Small intestine (tissue), 7 donors: ENCODE results near the gene SYNJ1. TPM values are rescaled to one million over a fixed set of nuclear protein-coding genes. Genes with fewer than 3 reads are reported as not detected.
"Not testable (repeated sequence)": the region's sequence is repeated elsewhere in the genome, so short reads cannot be mapped to it uniquely, and the experiment has no call there.

Experiments used
- DNase-seq, 2 donors: peaks; one replicate each; pipeline versions ENCODE4 v3.0.0 to v3.0.0-alpha.2; 2013
- FAIRE-seq: peaks from 2 replicates; lab custom pipeline; 2012; peaks lifted over from hg19 to GRCh38; lab: Jason Lieb, UNC
- H3K27ac ChIP-seq, 3 donors: one replicate each; pipeline ENCODE4 v1.5.1; 2013; ENCODE audit warnings: low read length in 2 of 3, mild to moderate bottlenecking in 2 of 3, control low read depth in 1 of 3, inconsistent platforms in 1 of 3, low read depth in 1 of 3, moderate library complexity in 1 of 3
- H3K27me3 ChIP-seq, 3 donors: one replicate each; pipeline ENCODE4 v1.6.1; 2013; ENCODE audit warnings: low read length in 3 of 3, inconsistent platforms in 1 of 3; ENCODE audit not compliant: control insufficient read depth in 3 of 3, insufficient read depth in 3 of 3
- H3K36me3 ChIP-seq, 3 donors: one replicate each; pipeline ENCODE4 v1.6.1; 2013; ENCODE audit warnings: low read length in 3 of 3, inconsistent platforms in 1 of 3, low read depth in 1 of 3, mild to moderate bottlenecking in 1 of 3, moderate library complexity in 1 of 3; ENCODE audit not compliant: control insufficient read depth in 3 of 3, insufficient read depth in 2 of 3
- H3K4me1 ChIP-seq, 3 donors: one replicate each; pipeline ENCODE4 v1.6.1; 2013; ENCODE audit warnings: low read length in 2 of 3, inconsistent platforms in 1 of 3, low read depth in 1 of 3, mild to moderate bottlenecking in 1 of 3, moderate library complexity in 1 of 3; ENCODE audit not compliant: control insufficient read depth in 3 of 3, insufficient read depth in 2 of 3
- H3K4me3 ChIP-seq, 3 donors: one replicate each; pipeline ENCODE4 v1.5.1; 2013; ENCODE audit warnings: low read length in 3 of 3, control low read depth in 1 of 3, inconsistent platforms in 1 of 3, low read depth in 1 of 3, mild to moderate bottlenecking in 1 of 3, moderate library complexity in 1 of 3
- H3K9me3 ChIP-seq, 2 donors: one replicate each; pipeline ENCODE4 v1.6.1; 2013; ENCODE audit warnings: low read depth in 1 of 2, low read length in 1 of 2; ENCODE audit not compliant: control insufficient read depth in 2 of 2, insufficient read depth in 1 of 2
- WGBS, 3 donors: extraction: QIAGEN DNeasy Blood & Tissue Kit; methylation state at CpG; one replicate each; pipeline ENCODE4 v1.1.7; 2013; 5-methylcytosine and 5-hydroxymethylcytosine counted together
- polyA plus RNA-seq, 4 donors: library from polyadenylated mRNA; stranded (reverse) in 3 of 4; unstranded in 1 of 4; fragments of 200-250 nt in 3 of 4; fragments of 120-200 nt in 1 of 4; gene quantifications; one replicate each; pipeline versions ENCODE4 v1.2.1 to v1.2.3, GENCODE V29; 2013
- donor health status: healthy with polysubstance abuse.
- donor health status: control.
- donor health status: control.
- donor health status: Bipolar disorder and iron deficiency.
- donor health status: healthy.

Gene SYNJ1
- polyA plus RNA-seq, 4 donors: 4.6 to 10.2 (median 6.6) TPM

DNA sequence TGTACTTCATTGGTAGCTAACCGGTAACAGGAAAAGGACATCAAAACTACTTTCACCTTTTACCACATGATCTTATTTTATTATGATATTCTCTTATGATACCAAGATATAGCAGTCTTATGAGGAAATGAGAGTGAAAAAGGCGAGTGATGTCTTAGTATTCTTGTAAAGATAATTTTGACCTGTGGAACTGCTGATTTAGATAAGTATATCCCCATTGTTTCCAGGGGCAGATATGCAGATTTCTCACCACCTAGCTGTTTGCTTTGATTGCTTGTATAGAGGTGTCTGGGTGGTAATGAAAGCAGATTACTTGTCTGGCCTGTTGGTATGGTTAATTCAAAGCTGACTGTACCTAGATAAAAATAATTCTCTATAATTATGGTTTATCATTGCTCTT lies 53.1 kb downstream of the SYNJ1 start:
- peaks cover 0 to 7% (median 5%) of the 10 kb centered on the region in 3 donors for H3K36me3 ChIP-seq
- FAIRE-seq (no peak), DNase-seq (no peak)
- 46 to 66% (median 63%) methylated on average over 2 of the region's 2 CpGs for WGBS, 3 donors
- H3K4me1 ChIP-seq: no peaks in the 10 kb centered on the region
- H3K4me3 ChIP-seq: no peak overlapping the region
- no peak overlapping the region for H3K27ac ChIP-seq
- H3K27me3 ChIP-seq: no peaks in the 10 kb centered on the region
- H3K9me3 ChIP-seq: no peaks in the 10 kb centered on the region

DNA sequence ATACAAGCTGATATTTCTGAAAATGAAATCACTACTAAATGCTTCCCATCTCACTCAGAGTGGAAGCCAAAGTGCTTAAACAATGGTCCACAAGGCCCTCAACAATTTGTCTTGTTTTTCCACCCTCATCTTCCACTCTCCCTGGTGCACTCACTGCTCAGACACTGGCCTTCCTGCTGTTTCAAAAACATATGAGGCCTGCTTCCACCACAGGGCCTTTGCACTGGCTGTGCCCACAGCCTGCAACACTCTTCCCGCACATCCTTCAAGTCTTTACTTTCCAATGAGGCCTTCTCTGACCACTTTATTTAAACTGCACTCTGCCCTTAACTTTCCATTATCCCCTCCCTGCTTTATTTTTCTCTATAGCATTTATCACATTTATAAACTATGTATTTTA lies 53.8 kb downstream of the SYNJ1 start:
- H3K36me3 ChIP-seq: peaks cover 0 to 7% (median 5%) of the 10 kb centered on the region in 3 donors
- H3K27ac ChIP-seq: no peak overlapping the region
- no peak for DNase-seq
- no peaks in the 10 kb centered on the region for H3K9me3 ChIP-seq
- no peaks in the 10 kb centered on the region for H3K27me3 ChIP-seq
- WGBS, 3 donors: 94 to 100% (median 94%) methylated on average over 1 of the region's 1 CpG
- no peak for FAIRE-seq
- no peaks in the 10 kb centered on the region for H3K4me1 ChIP-seq
- no peak overlapping the region for H3K4me3 ChIP-seq

DNA sequence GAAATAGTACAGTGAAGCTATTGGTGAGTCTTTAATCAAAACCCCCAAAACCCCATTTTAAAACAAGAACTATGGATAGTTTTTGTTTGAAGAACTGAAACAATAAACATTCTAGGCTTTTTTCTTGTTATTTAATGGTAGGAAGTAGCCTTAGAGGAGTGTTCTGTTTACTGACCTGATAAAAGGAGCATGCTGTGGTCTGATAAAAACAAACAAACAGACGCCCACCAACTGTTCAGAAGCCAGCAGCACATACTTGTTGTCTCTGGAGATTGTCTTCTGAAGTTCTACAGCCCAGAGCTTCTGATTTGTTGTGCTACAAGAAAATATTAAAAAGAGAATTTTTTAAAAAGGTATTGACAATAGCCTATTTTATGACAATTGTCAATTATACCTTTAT lies 61.6 kb downstream of the SYNJ1 start:
- H3K36me3 ChIP-seq: peaks cover 8 to 21% (median 18%) of the 10 kb centered on the region in 3 donors
- DNase-seq (no peak), FAIRE-seq (no peak)
- H3K9me3 ChIP-seq: peaks cover 0 to 20% of the 10 kb centered on the region in 2 donors
- H3K27ac ChIP-seq: no peak overlapping the region
- 88 to 95% (median 88%) methylated on average over 1 of the region's 1 CpG for WGBS, 3 donors
- H3K4me1 ChIP-seq: no peaks in the 10 kb centered on the region
- H3K4me3 ChIP-seq: no peak overlapping the region
- H3K27me3 ChIP-seq: no peaks in the 10 kb centered on the region

DNA sequence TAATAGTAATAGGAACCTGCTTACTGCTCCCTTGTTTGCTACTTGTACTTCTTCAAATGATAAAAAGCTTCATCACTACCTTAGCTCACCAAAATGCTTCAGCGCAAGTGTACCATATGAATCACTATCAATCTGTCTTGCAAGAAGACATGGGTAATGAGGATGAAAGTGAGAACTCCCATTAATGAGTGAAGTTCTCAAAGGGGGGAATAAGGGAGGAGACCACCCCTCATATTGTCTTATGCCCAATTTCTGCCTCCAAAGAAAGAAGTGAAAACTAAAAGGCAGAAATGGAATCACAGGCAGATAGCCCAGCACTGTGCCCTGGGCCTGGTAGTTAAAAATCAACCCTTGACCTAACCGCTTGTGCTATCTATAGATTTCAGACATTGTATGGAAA lies 63.7 kb downstream of the SYNJ1 start:
- H3K27me3 ChIP-seq, FAIRE-seq, H3K27ac ChIP-seq, H3K4me3 ChIP-seq, DNase-seq, H3K4me1 ChIP-seq: not testable (repeated sequence)
- H3K36me3 ChIP-seq: peaks cover 8 to 25% (median 21%) of the 10 kb centered on the region in 3 donors
- 95 to 98% (median 96%) methylated on average over 2 of the region's 2 CpGs for WGBS, 3 donors
- peaks cover 0 to 28% of the 10 kb centered on the region in 2 donors for H3K9me3 ChIP-seq

DNA sequence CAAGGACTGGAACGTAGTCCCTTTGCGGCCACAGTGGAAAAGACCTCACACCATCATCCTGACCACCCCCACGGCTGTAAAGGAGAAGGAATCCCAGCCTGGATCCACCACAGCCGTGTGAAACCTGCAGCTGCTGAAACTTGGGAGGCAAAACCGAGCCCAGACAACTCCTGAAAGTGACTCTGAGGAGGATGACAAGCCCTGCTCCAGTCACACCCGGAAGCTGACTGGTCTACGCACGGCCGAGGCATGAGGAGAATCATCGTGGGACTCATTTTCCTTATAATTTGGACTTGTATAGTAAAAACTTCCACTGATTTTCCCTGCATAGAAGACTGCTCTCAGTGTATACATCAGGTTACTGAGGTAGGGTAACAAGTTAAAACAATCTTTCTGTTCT lies 65.8 kb downstream of the SYNJ1 start:
- not testable (repeated sequence) for H3K4me3 ChIP-seq, FAIRE-seq, H3K27me3 ChIP-seq, DNase-seq, H3K4me1 ChIP-seq
- peaks cover 0 to 35% of the 10 kb centered on the region in 2 donors for H3K9me3 ChIP-seq
- 95 to 97% (median 95%) methylated on average over 10 of the region's 10 CpGs for WGBS, 3 donors
- peaks cover 9 to 31% (median 21%) of the 10 kb centered on the region in 3 donors for H3K36me3 ChIP-seq
- H3K27ac ChIP-seq: peak overlapping the region in 1 of 3 donors; percentile 11

DNA sequence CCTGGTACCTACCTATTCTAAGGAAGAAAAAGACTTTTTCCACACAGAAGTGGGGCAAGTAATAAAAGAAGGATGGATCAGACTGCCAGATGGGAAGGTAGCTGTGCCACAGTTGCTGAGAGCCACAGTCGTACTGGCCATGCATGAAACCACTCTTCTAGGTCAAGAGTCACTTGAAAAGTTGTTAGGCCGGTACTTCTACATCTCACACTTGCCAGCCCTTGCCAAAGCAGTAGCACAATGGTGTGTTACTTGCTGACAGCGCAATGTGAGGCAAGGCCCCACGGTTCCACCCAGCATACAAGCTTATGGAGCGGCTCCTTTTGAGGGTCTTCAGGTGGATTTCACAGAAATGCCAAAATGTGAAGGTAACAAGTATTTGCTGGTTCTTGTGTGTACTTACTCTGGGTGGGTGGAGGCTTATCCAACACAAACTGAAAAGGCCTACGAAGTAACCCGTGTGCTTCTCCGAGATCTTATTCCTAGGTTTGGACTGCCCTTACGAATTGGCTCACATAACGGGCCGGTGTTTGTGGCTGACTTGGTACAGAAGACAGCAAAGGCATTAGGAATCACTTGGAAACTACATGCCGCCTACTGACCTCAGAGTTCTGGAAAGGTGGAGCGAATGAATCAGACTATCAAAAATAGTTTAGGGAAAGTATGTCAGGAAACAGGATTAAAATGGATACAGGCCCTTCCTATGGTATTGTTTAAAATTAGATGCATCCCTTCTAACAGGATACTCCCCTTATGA lies 66.6 kb downstream of the SYNJ1 start:
- Histone ChIP-seq H3K9me3 (peaks cover 0 to 35% of the 10 kb centered on the region in 2 donors), H3K36me3 (peaks cover 8 to 31% (median 24%) of the 10 kb centered on the region in 3 donors)
- H3K4me3 ChIP-seq, DNase-seq, FAIRE-seq, H3K4me1 ChIP-seq, H3K27me3 ChIP-seq, H3K27ac ChIP-seq: not testable (repeated sequence)
- 89 to 96% (median 93%) methylated on average over 13 of the region's 13 CpGs for WGBS, 3 donors

- FAIRE-seq: no peak
- WGBS, 3 donors: 80 to 90% (median 80%) methylated on average over 9 of the region's 9 CpGs
- DNase-seq: no peak
- peaks cover 2 to 29% (median 12%) of the 10 kb centered on the region in 3 donors for H3K36me3 ChIP-seq
- H3K4me1 ChIP-seq: no peaks in the 10 kb centered on the region
- H3K4me3 ChIP-seq: no peak overlapping the region
- H3K27me3 ChIP-seq: no peaks in the 10 kb centered on the region
- peaks cover 0 to 19% of the 10 kb centered on the region in 2 donors for H3K9me3 ChIP-seq
- H3K27ac ChIP-seq: no peak overlapping the region
Observed at GRCh38 chr21:32658524-32658923, 69.3 kb downstream of the SYNJ1 start.

GRCh38 chr21:32653326-32653901 lies 74.4 kb downstream of the SYNJ1 start:
- H3K9me3 ChIP-seq: peaks cover 0 to 4% of the 10 kb centered on the region in 2 donors
- H3K27me3 ChIP-seq: no peaks in the 10 kb centered on the region
- no peaks in the 10 kb centered on the region for H3K4me1 ChIP-seq
- H3K27ac ChIP-seq: no peak overlapping the region
- no peak overlapping the region for H3K4me3 ChIP-seq
- peaks cover 2 to 12% (median 8%) of the 10 kb centered on the region in 3 donors for H3K36me3 ChIP-seq
- FAIRE-seq: no peak
- DNase-seq: peak; percentile 64 to 68
- WGBS, 3 donors: 57 to 80% (median 61%) methylated on average over 2 of the region's 2 CpGs
